ENCODE results near the gene OR5M10.
"Not testable (repeated sequence)": the region's sequence is repeated elsewhere in the genome, so short reads cannot be mapped to it uniquely, and the experiment has no call there.

- not testable (repeated sequence) for TF ChIP-seq ZNF274 (IDR thresholded peaks at IDR 0.05; ENCODE audit: low read depth, low read length); YY1 (IDR thresholded peaks at IDR 0.05; ENCODE audit: insufficient read depth, insufficient read length)
Observed at GRCh38 chr11:56592088-56592717, 14.7 kb upstream of the OR5M10 start.
